Thyroid gland (tissue), 4 donors: Measurements from ENCODE around the gene SNRNP25.

Experiments
- POLR2A ChIP-seq, 2 donors: fragments of 450-650 bp; IDR thresholded peaks; one replicate each; pipeline ENCODE4 v1.6.1; 2017; ENCODE audit warnings: antibody characterized with exemption in 2 of 2, mild to moderate bottlenecking in 2 of 2, moderate library complexity in 1 of 2
- TF ChIP-seq, protein P1 (sequence below), 6 experiments: fragments of 200-600 bp in 3 of 6; fragments of 450-650 bp in 3 of 6; sonication (generic) in 3 of 6; IDR thresholded peaks; one replicate each; pipeline ENCODE4 v1.5.1; 2016 to 2019; ENCODE audit warnings: antibody characterized with exemption in 6 of 6, mild to moderate bottlenecking in 2 of 6, inconsistent platforms in 1 of 6, moderate library complexity in 1 of 6

DNA sequence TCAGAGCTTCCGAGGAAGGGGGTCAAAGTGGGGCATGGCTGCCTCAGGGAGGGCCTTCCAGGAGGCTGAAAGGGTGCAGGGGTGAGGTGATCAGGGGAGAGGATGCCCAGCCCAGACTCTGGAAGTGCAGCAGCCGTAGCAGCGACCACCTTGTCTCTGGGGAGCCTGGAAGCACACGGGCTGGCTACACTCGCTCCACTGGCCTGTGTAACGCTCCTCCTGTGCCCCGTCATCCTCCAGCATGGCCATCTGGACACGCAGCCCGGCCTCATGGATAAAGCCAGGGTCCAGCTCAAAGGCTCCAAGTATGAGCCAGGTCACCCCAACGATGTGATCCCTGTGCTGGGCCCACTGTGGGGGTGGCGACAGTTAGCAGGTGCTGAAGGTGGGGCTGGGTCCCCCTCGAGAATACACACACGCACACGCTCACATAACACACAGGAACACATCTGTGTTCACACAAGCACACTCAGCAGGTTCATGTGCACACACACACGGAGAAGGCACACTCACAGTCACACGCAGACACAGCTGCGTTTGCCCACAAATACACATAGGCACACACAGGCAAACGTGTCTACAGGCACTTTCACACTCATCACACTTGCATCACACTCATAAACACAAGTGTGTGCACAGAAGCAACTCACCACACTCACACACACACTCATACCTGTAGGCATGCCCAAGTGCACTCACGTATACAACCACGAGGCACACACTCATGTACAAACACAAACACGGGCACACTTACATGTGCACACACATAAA lies 19.6 kb upstream of the SNRNP25 start:
- TF ChIP-seq, protein P1, sequence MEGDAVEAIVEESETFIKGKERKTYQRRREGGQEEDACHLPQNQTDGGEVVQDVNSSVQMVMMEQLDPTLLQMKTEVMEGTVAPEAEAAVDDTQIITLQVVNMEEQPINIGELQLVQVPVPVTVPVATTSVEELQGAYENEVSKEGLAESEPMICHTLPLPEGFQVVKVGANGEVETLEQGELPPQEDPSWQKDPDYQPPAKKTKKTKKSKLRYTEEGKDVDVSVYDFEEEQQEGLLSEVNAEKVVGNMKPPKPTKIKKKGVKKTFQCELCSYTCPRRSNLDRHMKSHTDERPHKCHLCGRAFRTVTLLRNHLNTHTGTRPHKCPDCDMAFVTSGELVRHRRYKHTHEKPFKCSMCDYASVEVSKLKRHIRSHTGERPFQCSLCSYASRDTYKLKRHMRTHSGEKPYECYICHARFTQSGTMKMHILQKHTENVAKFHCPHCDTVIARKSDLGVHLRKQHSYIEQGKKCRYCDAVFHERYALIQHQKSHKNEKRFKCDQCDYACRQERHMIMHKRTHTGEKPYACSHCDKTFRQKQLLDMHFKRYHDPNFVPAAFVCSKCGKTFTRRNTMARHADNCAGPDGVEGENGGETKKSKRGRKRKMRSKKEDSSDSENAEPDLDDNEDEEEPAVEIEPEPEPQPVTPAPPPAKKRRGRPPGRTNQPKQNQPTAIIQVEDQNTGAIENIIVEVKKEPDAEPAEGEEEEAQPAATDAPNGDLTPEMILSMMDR (IDR thresholded peaks at IDR 0.05) = no peak
- no peak for TF ChIP-seq POLR2A (IDR thresholded peaks at IDR 0.05)
